Smooth muscle cell (in vitro differentiated cells): ENCODE results near the gene DNAH10. TPM values are rescaled to one million over a fixed set of nuclear protein-coding genes. Genes with fewer than 3 reads are reported as not detected.

ENCODE experiments used
- DNase-seq: peaks from one replicate; lab custom pipeline; 2025; ENCODE audit not compliant: unreplicated experiment; lab: John Stamatoyannopoulos, UW
- H2AFZ ChIP-seq: fragments of 200-600 bp; sonication (generic); 2 replicates; pipeline ENCODE4 v1.6.0; 2016; ENCODE audit warnings: antibody characterized with exemption, low read depth, mild to moderate bottlenecking
- H3F3A ChIP-seq: fragments of 200-600 bp; sonication (generic); 2 replicates; pipeline ENCODE4 v1.6.0; 2017; ENCODE audit warnings: antibody characterized with exemption, low read depth
- H3K27ac ChIP-seq: fragments of 200-600 bp; sonication (generic); 2 replicates; pipeline ENCODE4 v1.5.1; 2016; ENCODE audit warnings: low read depth, mild to moderate bottlenecking
- H3K27me3 ChIP-seq: fragments of 200-600 bp; sonication (generic); 2 replicates; pipeline ENCODE4 v1.6.1; 2016; ENCODE audit warnings: low read depth, mild to moderate bottlenecking
- H3K36me3 ChIP-seq: fragments of 200-600 bp; sonication (generic); 2 replicates; pipeline ENCODE4 v1.5.1; 2016; ENCODE audit warnings: low read depth
- H3K4me1 ChIP-seq: fragments of 200-600 bp; sonication (generic); 2 replicates; pipeline ENCODE4 v1.5.1; 2016; ENCODE audit warnings: low read depth
- H3K4me2 ChIP-seq: fragments of 200-600 bp; sonication (generic); 2 replicates; pipeline ENCODE4 v1.6.0; 2016; ENCODE audit warnings: mild to moderate bottlenecking
- H3K4me3 ChIP-seq: fragments of 200-600 bp; sonication (generic); 2 replicates; pipeline ENCODE4 v1.5.1; 2016; ENCODE audit warnings: mild to moderate bottlenecking
- H3K79me2 ChIP-seq: fragments of 200-600 bp; sonication (generic); 2 replicates; pipeline ENCODE4 v1.6.0; 2016; ENCODE audit warnings: low read depth, mild to moderate bottlenecking
- H3K9ac ChIP-seq: fragments of 200-600 bp; sonication (generic); 2 replicates; pipeline ENCODE4 v1.6.0; 2016; ENCODE audit warnings: low read depth
- H3K9me3 ChIP-seq: fragments of 200-600 bp; sonication (generic); replicated peaks from 2 replicates; pipeline ENCODE4 v1.5.1; 2016; ENCODE audit warnings: low read depth
- H4K20me1 ChIP-seq: fragments of 200-600 bp; sonication (generic); 2 replicates; pipeline ENCODE4 v1.6.0; 2016; ENCODE audit warnings: low read depth
- CTCF ChIP-seq: fragments of 200-600 bp; sonication (generic); IDR thresholded peaks from 2 replicates; pipeline ENCODE4 v1.5.1; 2017; ENCODE audit warnings: borderline replicate concordance, mild to moderate bottlenecking, antibody characterized with exemption; ENCODE audit not compliant: insufficient read depth, poor library complexity, severe bottlenecking
- WGBS: methylation state at CpG from one replicate; pipeline ENCODE4 v1.1.7; 2016; ENCODE audit warnings: low lambda C conversion rate; 5-methylcytosine and 5-hydroxymethylcytosine counted together
- polyA plus RNA-seq: library from polyadenylated mRNA; unstranded; fragments of >200 nt; fragmentation: Nextera tagmentation; extraction: Ambion mirVana; gene quantifications from 2 replicates; pipeline ENCODE4 v1.2.1, GENCODE V29; 2016
- total RNA-seq: library from RNA; depleted of rRNA; stranded (reverse); fragments of >200 nt; gene quantifications from 2 replicates; pipeline ENCODE4 v1.2.3, GENCODE V29; 2014

DNAH10 gene
- total and polyA plus RNA-seq, 2 experiments from 2014 or later = 1.5 to 2.2 TPM

- DNase-seq = no peak
- TF ChIP-seq CTCF = no peak
- H3K27me3 ChIP-seq = no peaks in the 10 kb centered on the region
- no peaks in the 10 kb centered on the region for H3K36me3 ChIP-seq
- no peak overlapping the region for H3K4me2 ChIP-seq
- no peak overlapping the region for H3K4me3 ChIP-seq
- 94% methylated on average over 19 of the region's 19 CpGs for WGBS
- no peaks in the 10 kb centered on the region for H3K9me3 ChIP-seq
- peaks cover 7% of the 10 kb centered on the region for H3F3A ChIP-seq
- no peak overlapping the region for H2AFZ ChIP-seq
- no peaks in the 10 kb centered on the region for H3K79me2 ChIP-seq
- H4K20me1 ChIP-seq = no peaks in the 10 kb centered on the region
- H3K4me1 ChIP-seq = no peaks in the 10 kb centered on the region
- no peak overlapping the region for H3K27ac ChIP-seq
- no peak overlapping the region for H3K9ac ChIP-seq
These were observed 155.3 kb downstream of the DNAH10 start for GRCh38 chr12:123917337-123917850.

- H3K79me2 ChIP-seq = no peaks in the 10 kb centered on the region
- no peaks in the 10 kb centered on the region for H4K20me1 ChIP-seq
- no peak overlapping the region for H3K9ac ChIP-seq
- H3K27ac ChIP-seq = no peak overlapping the region
- WGBS = 80% methylated on average over 3 of the region's 3 CpGs
- H3K4me2 ChIP-seq = no peak overlapping the region
- no peaks in the 10 kb centered on the region for H3K36me3 ChIP-seq
- no peak overlapping the region for H3K4me3 ChIP-seq
- no peak for TF ChIP-seq CTCF
- no peaks in the 10 kb centered on the region for H3K9me3 ChIP-seq
- H3F3A ChIP-seq = no peaks in the 10 kb centered on the region
- no peaks in the 10 kb centered on the region for H3K27me3 ChIP-seq
- DNase-seq = no peak
- no peak overlapping the region for H2AFZ ChIP-seq
- H3K4me1 ChIP-seq = no peaks in the 10 kb centered on the region
These were observed 157.9 kb downstream of the DNAH10 start for GRCh38 chr12:123919980-123920360.

- H3K4me1 ChIP-seq = no peaks in the 10 kb centered on the region
- no peak for TF ChIP-seq CTCF
- no peak overlapping the region for H3K4me3 ChIP-seq
- H3F3A ChIP-seq = no peaks in the 10 kb centered on the region
- H3K9ac ChIP-seq = no peak overlapping the region
- H3K4me2 ChIP-seq = no peak overlapping the region
- H3K9me3 ChIP-seq = no peaks in the 10 kb centered on the region
- H3K79me2 ChIP-seq = no peaks in the 10 kb centered on the region
- no peak overlapping the region for H2AFZ ChIP-seq
- H4K20me1 ChIP-seq = no peaks in the 10 kb centered on the region
- DNase-seq = no peak
- no peaks in the 10 kb centered on the region for H3K36me3 ChIP-seq
- H3K27ac ChIP-seq = no peak overlapping the region
- WGBS = 97% methylated on average over 2 of the region's 2 CpGs
- H3K27me3 ChIP-seq = no peaks in the 10 kb centered on the region
These were observed 160.9 kb downstream of the DNAH10 start for GRCh38 chr12:123923038-123923437.

GRCh38 chr12:123923927-123924326 lies 161.8 kb downstream of the DNAH10 start:
- WGBS = 57% methylated on average over 7 of the region's 7 CpGs
- no peaks in the 10 kb centered on the region for H3K27me3 ChIP-seq
- no peaks in the 10 kb centered on the region for H3K79me2 ChIP-seq
- no peak overlapping the region for H3K4me2 ChIP-seq
- H3K36me3 ChIP-seq = no peaks in the 10 kb centered on the region
- DNase-seq = no peak
- H3K4me3 ChIP-seq = no peak overlapping the region
- no peaks in the 10 kb centered on the region for H3K9me3 ChIP-seq
- no peak for TF ChIP-seq CTCF
- H4K20me1 ChIP-seq = no peaks in the 10 kb centered on the region
- no peak overlapping the region for H3K9ac ChIP-seq
- H3F3A ChIP-seq = no peaks in the 10 kb centered on the region
- no peak overlapping the region for H2AFZ ChIP-seq
- no peak overlapping the region for H3K27ac ChIP-seq
- H3K4me1 ChIP-seq = no peaks in the 10 kb centered on the region
